Osteoblast (primary cell): ENCODE results near the gene ZC3H12A. TPM values are rescaled to one million over a fixed set of nuclear protein-coding genes. Genes with fewer than 3 reads are reported as not detected.
"Not testable (repeated sequence)": the region's sequence is repeated elsewhere in the genome, so short reads cannot be mapped to it uniquely, and the experiment has no call there.

Experiments used
- DNase-seq: peaks from one replicate; pipeline ENCODE4 v3.0.0; 2011; ENCODE audit warnings: low spot score, mixed read lengths; ENCODE audit not compliant: insufficient read length; ENCODE audit errors: missing footprints
- H2AFZ ChIP-seq: 2 replicates; pipeline ENCODE4 v1.6.0; 2011; ENCODE audit warnings: mild to moderate bottlenecking, low read length
- H3K27ac ChIP-seq: 2 replicates; pipeline ENCODE4 v1.5.1; 2011; ENCODE audit warnings: mild to moderate bottlenecking, low read depth, low read length, moderate library complexity
- H3K27me3 ChIP-seq: 2 replicates; pipeline ENCODE4 v1.6.0; 2012; ENCODE audit warnings: mild to moderate bottlenecking, control low read depth, inconsistent platforms, low read length, moderate library complexity; ENCODE audit not compliant: insufficient read depth
- H3K36me3 ChIP-seq: 2 replicates; pipeline ENCODE4 v1.5.1; 2011; ENCODE audit warnings: mild to moderate bottlenecking, low read length, control low read depth, moderate library complexity; ENCODE audit not compliant: insufficient read depth
- H3K4me1 ChIP-seq: 2 replicates; pipeline ENCODE4 v1.5.1; 2011; ENCODE audit warnings: mild to moderate bottlenecking, low read length, control low read depth, moderate library complexity; ENCODE audit not compliant: insufficient read depth
- H3K4me2 ChIP-seq: 2 replicates; pipeline ENCODE4 v1.6.0; 2011; ENCODE audit warnings: mild to moderate bottlenecking, low read length; ENCODE audit not compliant: insufficient read depth
- H3K4me3 ChIP-seq: fragments of 200-600 bp; sonication (generic); 3 replicates; pipeline ENCODE4 v1.5.1; 2012; ENCODE audit warnings: mild to moderate bottlenecking, low read length, inconsistent platforms; ENCODE audit not compliant: insufficient read depth
- H3K79me2 ChIP-seq: 2 replicates; pipeline ENCODE4 v1.6.0; 2012; ENCODE audit warnings: mild to moderate bottlenecking, low read length, control low read depth, inconsistent platforms; ENCODE audit not compliant: insufficient read depth
- H3K9me3 ChIP-seq: 2 replicates; pipeline ENCODE4 v1.5.1; 2011; ENCODE audit warnings: low read depth, low read length, control low read depth
- H4K20me1 ChIP-seq: 2 replicates; pipeline ENCODE4 v1.6.0; 2012; ENCODE audit warnings: mild to moderate bottlenecking, low read length, control low read depth; ENCODE audit not compliant: insufficient read depth
- CTCF ChIP-seq: IDR thresholded peaks from 2 replicates; pipeline ENCODE4 v1.5.1; 2011; ENCODE audit warnings: mild to moderate bottlenecking, low read depth, low read length, moderate library complexity; ENCODE audit errors: extremely low read depth
- total RNA-seq: library from RNA; depleted of rRNA; stranded (reverse); fragments of >200 nt; gene quantifications from 2 replicates; pipeline ENCODE4 v1.2.3, GENCODE V29; 2012

Gene ZC3H12A
- total RNA-seq, 1 donor, result 13.0 TPM

- H3K79me2 ChIP-seq, result peaks cover 12% of the 10 kb centered on the region
- H3K4me1 ChIP-seq, result peaks cover 10% of the 10 kb centered on the region
- DNase-seq, result no peak
- H3K9me3 ChIP-seq, result no peaks in the 10 kb centered on the region
- H3K27ac ChIP-seq, result no peak overlapping the region
- TF ChIP-seq CTCF, result no peak
- H3K36me3 ChIP-seq, result peaks cover 25% of the 10 kb centered on the region
- H3K4me2 ChIP-seq, result no peak overlapping the region
- no peak overlapping the region for H2AFZ ChIP-seq
- H4K20me1 ChIP-seq, result peaks cover 11% of the 10 kb centered on the region
- H3K4me3 ChIP-seq, result no peak overlapping the region
- H3K27me3 ChIP-seq, result no peaks in the 10 kb centered on the region
Measured at GRCh38 chr1:37497832-37498231, 23.5 kb downstream of the ZC3H12A start.

- DNase-seq, result peak; percentile 72
- Histone ChIP-seq H3K4me3 (no peak overlapping the region), H3K4me2 (peak overlapping the region; percentile 13), H3K79me2 (peaks cover 17% of the 10 kb centered on the region), H3K36me3 (peaks cover 20% of the 10 kb centered on the region), H3K4me1 (peaks cover 10% of the 10 kb centered on the region), H3K9me3 (no peaks in the 10 kb centered on the region), H2AFZ (no peak overlapping the region), H4K20me1 (peaks cover 11% of the 10 kb centered on the region), H3K27ac (peak overlapping the region; percentile 13), H3K27me3 (no peaks in the 10 kb centered on the region)
- TF ChIP-seq CTCF, result no peak
Measured at GRCh38 chr1:37498872-37499617, 24.7 kb downstream of the ZC3H12A start.

GRCh38 chr1:37501661-37502060 is 27.3 kb downstream of the ZC3H12A start:
- no peak overlapping the region for H2AFZ ChIP-seq
- H3K9me3 ChIP-seq, result no peaks in the 10 kb centered on the region
- H3K27ac ChIP-seq, result no peak overlapping the region
- peaks cover 24% of the 10 kb centered on the region for H3K36me3 ChIP-seq
- H3K4me2 ChIP-seq, result no peak overlapping the region
- H3K4me1 ChIP-seq, result peaks cover 10% of the 10 kb centered on the region
- no peak for TF ChIP-seq CTCF
- peaks cover 11% of the 10 kb centered on the region for H4K20me1 ChIP-seq
- peaks cover 21% of the 10 kb centered on the region for H3K79me2 ChIP-seq
- no peaks in the 10 kb centered on the region for H3K27me3 ChIP-seq
- DNase-seq, result no peak
- no peak overlapping the region for H3K4me3 ChIP-seq

DNA sequence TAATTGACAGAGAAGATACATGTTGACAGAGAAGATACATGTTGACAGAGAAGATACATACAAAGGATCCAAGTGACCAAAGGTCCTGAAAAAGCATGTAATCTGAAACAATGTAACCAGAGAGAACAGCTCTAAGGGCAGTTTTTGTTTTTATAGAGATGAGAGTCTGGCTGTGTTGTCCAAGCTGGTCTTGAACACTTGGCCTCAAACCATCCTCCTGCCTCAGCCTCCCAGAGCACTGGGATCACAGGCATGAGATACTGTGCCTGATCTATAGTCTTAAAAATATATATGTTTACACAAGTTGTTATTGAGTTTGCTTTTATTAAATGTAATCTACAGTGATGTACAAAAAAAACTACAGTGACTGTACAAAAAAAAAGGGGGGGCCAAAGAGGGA is 27.7 kb downstream of the ZC3H12A start:
- H3K27ac ChIP-seq, result no peak overlapping the region
- DNase-seq, result no peak
- H3K36me3 ChIP-seq, result peaks cover 24% of the 10 kb centered on the region
- H3K79me2 ChIP-seq, result peaks cover 22% of the 10 kb centered on the region
- no peak overlapping the region for H3K4me2 ChIP-seq
- no peak overlapping the region for H2AFZ ChIP-seq
- TF ChIP-seq CTCF, result no peak
- H3K27me3 ChIP-seq, result no peaks in the 10 kb centered on the region
- H3K9me3 ChIP-seq, result no peaks in the 10 kb centered on the region
- peaks cover 11% of the 10 kb centered on the region for H4K20me1 ChIP-seq
- no peak overlapping the region for H3K4me3 ChIP-seq
- peaks cover 10% of the 10 kb centered on the region for H3K4me1 ChIP-seq

DNA sequence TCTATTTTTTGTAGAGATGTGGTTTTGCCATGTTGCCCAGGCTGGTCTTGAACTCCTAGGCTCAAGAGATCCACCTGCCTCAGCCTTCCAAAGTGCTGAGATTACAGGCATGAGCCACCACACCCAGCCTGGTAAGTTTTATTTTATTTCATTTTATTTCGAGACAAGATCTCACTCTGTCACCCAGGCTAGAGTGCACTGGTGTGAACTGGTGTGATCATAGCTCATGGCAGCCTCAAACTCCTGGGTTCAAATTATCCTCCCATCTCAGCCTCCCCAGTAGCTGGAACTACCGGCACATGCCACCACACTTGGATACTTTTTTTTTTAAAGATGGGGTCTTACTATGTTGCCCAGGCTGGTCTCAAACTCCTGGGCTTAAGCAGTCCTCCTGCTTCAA is 28.4 kb downstream of the ZC3H12A start:
- not testable (repeated sequence) for H3K27ac ChIP-seq, H3K4me1 ChIP-seq, H3K4me2 ChIP-seq, H3K4me3 ChIP-seq, H3K27me3 ChIP-seq, H2AFZ ChIP-seq, H3K9me3 ChIP-seq, DNase-seq
- Histone ChIP-seq H3K79me2 (peaks cover 20% of the 10 kb centered on the region), H3K36me3 (peaks cover 28% of the 10 kb centered on the region), H4K20me1 (peaks cover 11% of the 10 kb centered on the region)
